Loucy (cell line): ENCODE data around the gene LZTFL1.

Source experiments
- H2AFZ ChIP-seq: fragments of 200-600 bp; sonication (generic); 2 replicates; pipeline ENCODE4 v1.6.0; 2016; ENCODE audit warnings: antibody characterized with exemption, mild to moderate bottlenecking, low read length, moderate library complexity
- H3F3A ChIP-seq: fragments of 200-600 bp; 2 replicates; pipeline ENCODE4 v1.6.0; 2016; ENCODE audit warnings: antibody characterized with exemption, low read depth, mild to moderate bottlenecking
- H3K27me3 ChIP-seq: fragments of 200-600 bp; sonication (generic); 2 replicates; pipeline ENCODE4 v1.6.1; 2014; ENCODE audit warnings: low read length, mild to moderate bottlenecking; ENCODE audit not compliant: insufficient read depth, poor library complexity, severe bottlenecking
- H3K36me3 ChIP-seq: fragments of 200-600 bp; sonication (generic); 2 replicates; pipeline ENCODE4 v1.6.1; 2016; ENCODE audit warnings: low read length; ENCODE audit not compliant: insufficient read depth
- H3K4me1 ChIP-seq: fragments of 200-600 bp; sonication (generic); 2 replicates; pipeline ENCODE4 v1.5.1; 2014; ENCODE audit warnings: low read length, mild to moderate bottlenecking; ENCODE audit not compliant: insufficient read depth, poor library complexity, severe bottlenecking
- H3K4me2 ChIP-seq: fragments of 200-600 bp; sonication (generic); 2 replicates; pipeline ENCODE4 v1.6.0; 2014; ENCODE audit warnings: antibody characterized with exemption, low read length, low read depth, mild to moderate bottlenecking; ENCODE audit not compliant: poor library complexity, severe bottlenecking
- H3K4me3 ChIP-seq: fragments of 200-600 bp; sonication (generic); 2 replicates; pipeline ENCODE4 v1.5.1; 2014; ENCODE audit warnings: low read length, mild to moderate bottlenecking, mixed read lengths; ENCODE audit not compliant: poor library complexity, severe bottlenecking
- H3K79me2 ChIP-seq: fragments of 200-600 bp; sonication (generic); 2 replicates; pipeline ENCODE4 v1.6.1; 2014; ENCODE audit warnings: low read length; ENCODE audit not compliant: insufficient read depth
- H3K9ac ChIP-seq: fragments of 200-600 bp; sonication (generic); 2 replicates; pipeline ENCODE4 v1.6.0; 2014; ENCODE audit warnings: mild to moderate bottlenecking, low read depth, low read length, moderate library complexity; ENCODE audit not compliant: poor library complexity, severe bottlenecking
- H3K9me2 ChIP-seq: fragments of 200-600 bp; sonication (generic); replicated peaks from 2 replicates; pipeline ENCODE4 v1.6.1; 2016; ENCODE audit warnings: low read depth, low read length, mixed read lengths
- H3K9me3 ChIP-seq: fragments of 200-600 bp; sonication (generic); 2 replicates; pipeline ENCODE4 v1.6.1; 2014; ENCODE audit warnings: mild to moderate bottlenecking, antibody characterized with exemption, low read length, low read depth; ENCODE audit not compliant: insufficient read depth
- H4K20me1 ChIP-seq: fragments of 200-600 bp; sonication (generic); 2 replicates; pipeline ENCODE4 v1.6.0; 2014; ENCODE audit warnings: antibody characterized with exemption, low read length, mild to moderate bottlenecking; ENCODE audit not compliant: insufficient read depth, poor library complexity, severe bottlenecking
- EZH2phosphoT487 ChIP-seq: fragments of 200-600 bp; IDR thresholded peaks from 2 replicates; pipeline ENCODE4 v1.6.1; 2018; ENCODE audit warnings: antibody characterized with exemption, mild to moderate bottlenecking, moderate library complexity, borderline replicate concordance
- TF ChIP-seq, protein P1 (sequence below): fragments of 200-600 bp; sonication (generic); conservative IDR thresholded peaks from 2 replicates; pipeline ENCODE4 v1.5.1; 2014; ENCODE audit warnings: mild to moderate bottlenecking, antibody characterized with exemption, low read length

LZTFL1 gene, protein sequence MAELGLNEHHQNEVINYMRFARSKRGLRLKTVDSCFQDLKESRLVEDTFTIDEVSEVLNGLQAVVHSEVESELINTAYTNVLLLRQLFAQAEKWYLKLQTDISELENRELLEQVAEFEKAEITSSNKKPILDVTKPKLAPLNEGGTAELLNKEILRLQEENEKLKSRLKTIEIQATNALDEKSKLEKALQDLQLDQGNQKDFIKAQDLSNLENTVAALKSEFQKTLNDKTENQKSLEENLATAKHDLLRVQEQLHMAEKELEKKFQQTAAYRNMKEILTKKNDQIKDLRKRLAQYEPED

DNA sequence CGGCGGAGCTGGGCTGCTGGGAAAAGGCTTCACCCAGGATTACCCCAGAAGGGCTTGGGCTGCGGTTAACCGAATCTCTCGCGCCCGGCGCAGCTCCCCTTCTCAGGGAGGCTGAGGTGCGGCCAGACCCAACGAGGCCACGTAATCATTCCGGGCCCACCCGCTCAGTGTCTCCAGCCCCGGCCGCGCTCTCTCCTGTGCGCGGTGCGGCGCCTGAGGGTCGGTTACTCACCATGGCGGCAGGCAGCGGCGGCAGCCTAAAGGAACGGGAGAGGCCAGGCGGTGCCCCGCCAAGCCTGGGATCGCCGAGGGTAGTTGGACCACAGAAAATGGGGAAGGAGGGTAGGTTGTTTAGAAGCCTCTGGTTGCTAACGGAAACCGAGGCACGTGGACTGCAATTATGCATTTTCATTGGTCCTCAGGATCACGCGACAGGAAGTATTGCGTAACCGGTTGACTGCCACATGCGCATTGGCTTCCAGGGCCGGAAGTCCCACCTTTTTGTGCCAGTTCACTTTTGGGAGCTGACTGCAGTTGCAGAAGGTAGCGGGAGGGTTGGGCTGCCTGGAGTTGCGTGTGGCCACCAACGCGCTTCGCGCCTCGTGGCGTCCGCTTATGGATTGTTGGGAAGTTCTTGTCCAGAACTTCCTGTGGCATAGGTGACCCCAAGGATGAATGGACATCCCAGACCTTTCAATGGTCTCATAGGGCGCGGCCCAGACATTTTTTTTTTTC lies at the start of gene LZTFL1:
LZTFL1 (minus strand) TSS at position 363 of the 735 bp plus-strand sequence; CDS start at position 235, 128 bp downstream.
- H3K9me3 ChIP-seq: no peaks in the 10 kb centered on the region
- TF ChIP-seq, protein P1, sequence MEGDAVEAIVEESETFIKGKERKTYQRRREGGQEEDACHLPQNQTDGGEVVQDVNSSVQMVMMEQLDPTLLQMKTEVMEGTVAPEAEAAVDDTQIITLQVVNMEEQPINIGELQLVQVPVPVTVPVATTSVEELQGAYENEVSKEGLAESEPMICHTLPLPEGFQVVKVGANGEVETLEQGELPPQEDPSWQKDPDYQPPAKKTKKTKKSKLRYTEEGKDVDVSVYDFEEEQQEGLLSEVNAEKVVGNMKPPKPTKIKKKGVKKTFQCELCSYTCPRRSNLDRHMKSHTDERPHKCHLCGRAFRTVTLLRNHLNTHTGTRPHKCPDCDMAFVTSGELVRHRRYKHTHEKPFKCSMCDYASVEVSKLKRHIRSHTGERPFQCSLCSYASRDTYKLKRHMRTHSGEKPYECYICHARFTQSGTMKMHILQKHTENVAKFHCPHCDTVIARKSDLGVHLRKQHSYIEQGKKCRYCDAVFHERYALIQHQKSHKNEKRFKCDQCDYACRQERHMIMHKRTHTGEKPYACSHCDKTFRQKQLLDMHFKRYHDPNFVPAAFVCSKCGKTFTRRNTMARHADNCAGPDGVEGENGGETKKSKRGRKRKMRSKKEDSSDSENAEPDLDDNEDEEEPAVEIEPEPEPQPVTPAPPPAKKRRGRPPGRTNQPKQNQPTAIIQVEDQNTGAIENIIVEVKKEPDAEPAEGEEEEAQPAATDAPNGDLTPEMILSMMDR: no peak
- TF ChIP-seq EZH2phosphoT487: no peak
- H3K36me3 ChIP-seq: no peaks in the 10 kb centered on the region
- peaks cover 11% of the 10 kb centered on the region for H3K4me1 ChIP-seq
- peak within 1 kb of the TSS; percentile 72 for H2AFZ ChIP-seq
- no peaks in the 10 kb centered on the region for H3F3A ChIP-seq
- no peaks in the 10 kb centered on the region for H3K9me2 ChIP-seq
- peak within 1 kb of the TSS; percentile 55 for H3K9ac ChIP-seq
- H3K4me3 ChIP-seq: peak within 1 kb of the TSS; percentile 83
- H3K27me3 ChIP-seq: no peaks in the 10 kb centered on the region
- H3K4me2 ChIP-seq: peak within 1 kb of the TSS; percentile 76
- H4K20me1 ChIP-seq: no peaks in the 10 kb centered on the region
- H3K79me2 ChIP-seq: no peaks in the 10 kb centered on the region

DNA sequence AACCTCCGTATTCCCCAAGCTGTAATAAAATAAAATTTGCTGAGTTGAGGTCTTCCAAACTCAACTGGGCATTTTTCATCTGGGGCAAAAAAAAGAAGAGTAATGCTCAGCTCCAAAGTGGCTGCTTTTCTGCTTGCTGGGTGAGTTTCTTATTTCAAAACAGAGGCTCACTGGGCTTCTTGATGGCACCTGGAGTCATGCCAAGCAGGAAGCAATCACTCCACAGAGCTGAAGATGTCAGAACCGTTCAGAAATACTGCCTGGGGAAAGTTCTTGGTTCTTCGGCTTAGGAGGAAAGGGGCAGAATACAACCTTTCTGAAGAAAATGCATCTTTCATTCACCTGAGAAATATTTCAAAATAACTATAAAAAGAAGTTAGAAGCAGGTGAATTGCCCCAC lies 48.5 kb upstream of the LZTFL1 start:
- Histone ChIP-seq H3F3A (no peaks in the 10 kb centered on the region), H4K20me1 (no peaks in the 10 kb centered on the region), H3K4me1 (peaks cover 6% of the 10 kb centered on the region), H3K27me3 (no peaks in the 10 kb centered on the region), H2AFZ (no peak overlapping the region), H3K9me2 (no peaks in the 10 kb centered on the region), H3K79me2 (no peaks in the 10 kb centered on the region), H3K9ac (no peak overlapping the region), H3K36me3 (no peaks in the 10 kb centered on the region), H3K4me2 (no peak overlapping the region), H3K9me3 (no peaks in the 10 kb centered on the region), H3K4me3 (no peak overlapping the region)
- TF ChIP-seq, protein P1: no peak
- TF ChIP-seq EZH2phosphoT487: no peak

DNA sequence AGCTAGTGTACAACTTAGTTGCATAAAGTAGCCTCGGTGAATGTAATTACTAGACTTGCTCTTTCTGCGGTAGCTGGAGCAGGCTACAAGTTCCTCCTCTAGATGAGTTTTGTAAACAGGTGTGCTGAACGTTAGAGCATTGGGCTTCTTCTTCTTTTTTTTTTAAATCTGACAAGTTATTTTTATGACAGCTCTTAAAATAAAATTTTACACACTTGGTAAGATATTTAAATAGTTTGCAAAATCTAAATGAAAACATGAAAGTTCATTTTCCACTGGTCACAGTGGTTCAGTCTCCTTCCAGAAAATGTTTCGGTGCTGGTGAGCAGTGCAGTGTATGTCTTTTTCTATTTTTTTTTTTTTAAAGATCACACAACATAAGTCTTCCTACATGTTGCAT lies 47.4 kb upstream of the LZTFL1 start:
- Histone ChIP-seq H3K79me2 (no peaks in the 10 kb centered on the region), H3K4me1 (peaks cover 6% of the 10 kb centered on the region), H3K4me3 (no peak overlapping the region), H3F3A (no peaks in the 10 kb centered on the region), H3K36me3 (no peaks in the 10 kb centered on the region), H3K9me3 (no peaks in the 10 kb centered on the region), H3K9ac (no peak overlapping the region), H2AFZ (no peak overlapping the region), H3K4me2 (no peak overlapping the region), H3K27me3 (no peaks in the 10 kb centered on the region), H4K20me1 (no peaks in the 10 kb centered on the region), H3K9me2 (no peaks in the 10 kb centered on the region)
- no peak for TF ChIP-seq EZH2phosphoT487
- TF ChIP-seq, protein P1: no peak
